ENCODE data around the gene PTH2. TPM values are rescaled to one million over a fixed set of nuclear protein-coding genes. Genes with fewer than 3 reads are reported as not detected.

PTH2 gene
- total and polyA plus RNA-seq, 2 of the 8 experiments (the other 6 are each of a cell fraction or from before 2014, with no cell fraction given) = not detected

DNA sequence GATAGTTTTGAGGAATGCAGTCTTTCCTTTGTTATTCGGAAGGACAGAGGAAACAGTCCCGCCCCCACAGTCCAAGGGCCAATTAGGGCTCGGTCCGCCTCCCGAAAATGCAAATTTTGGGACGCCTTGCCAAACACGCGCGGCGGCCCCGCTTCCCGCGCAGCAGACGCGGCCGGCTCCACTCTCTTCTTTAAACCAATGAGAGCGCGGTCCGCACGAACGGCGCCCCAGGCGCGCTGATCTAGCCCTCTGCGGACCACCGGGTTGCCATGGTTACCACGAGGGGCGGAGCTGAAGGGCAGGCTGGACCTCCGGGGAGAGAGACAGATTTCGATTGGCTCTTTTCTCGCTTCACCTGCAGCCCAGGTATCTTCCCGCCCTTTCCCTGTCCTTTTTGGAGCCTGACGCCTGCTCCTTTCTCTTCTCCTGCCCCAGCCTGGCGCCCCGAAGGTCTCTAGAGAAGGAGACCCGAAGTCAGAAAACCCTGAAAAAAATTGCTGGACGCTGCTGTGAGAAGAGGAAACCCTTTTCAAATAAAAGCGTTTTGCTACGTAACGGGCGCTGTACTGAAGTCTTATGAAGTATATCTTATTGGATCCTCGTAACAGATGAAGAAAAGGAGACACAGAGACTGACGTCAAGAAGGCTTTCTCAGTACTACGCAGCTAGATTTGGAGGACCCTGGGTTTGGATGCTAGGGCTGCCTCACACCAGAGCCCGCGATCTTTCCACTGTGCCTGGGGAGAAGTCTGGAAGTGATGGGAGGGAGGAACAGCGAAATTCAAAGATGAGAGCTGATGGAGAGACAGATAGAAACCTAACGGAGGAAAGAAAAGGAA lies 2.0 kb downstream of the PTH2 start:
- peak overlapping the region in 1 of 4 experiments; percentile 9; a peak in 1 of 8 replicates for H3K4me3 ChIP-seq (ENCODE audit: extremely low read depth in 1 of 4, insufficient read depth in 2 of 4, low read depth in 3 of 4, low read length in 4 of 4)
- CTCF ChIA-PET (ENCODE audit: partially characterized antibody) = interaction anchor here (0.5 to 14.7 kb wide), 12 partner anchors 7 to 149 kb away, joined by 3 to 291 read pairs (median 4); partner anchors contain the start of gene PIH1D1
- TF ChIP-seq PHF8 (conservative IDR thresholded peaks at IDR 0.05; ENCODE audit: low read depth, low read length) = no peak
- no peak for TF ChIP-seq KDM4A (IDR thresholded peaks at IDR 0.05; ENCODE audit: low read depth, low read length, severe bottlenecking)
- peak; percentile 25; the same call in 1 of the 2 replicates for TF ChIP-seq CREB1 (IDR thresholded peaks at IDR 0.05)
- TF ChIP-seq, protein P1, sequence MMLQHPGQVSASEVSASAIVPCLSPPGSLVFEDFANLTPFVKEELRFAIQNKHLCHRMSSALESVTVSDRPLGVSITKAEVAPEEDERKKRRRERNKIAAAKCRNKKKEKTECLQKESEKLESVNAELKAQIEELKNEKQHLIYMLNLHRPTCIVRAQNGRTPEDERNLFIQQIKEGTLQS (IDR thresholded peaks at IDR 0.05; ENCODE audit: insufficient read depth, low read depth, low read length) = no peak
- no peak for TF ChIP-seq FOSL1 (IDR thresholded peaks at IDR 0.05; ENCODE audit: insufficient read depth, low read depth, low read length)
- no peak for TF ChIP-seq CTBP2 (IDR thresholded peaks at IDR 0.05; ENCODE audit: borderline replicate concordance, insufficient read depth, insufficient read length, low read length)
- no peak for TF ChIP-seq GABPA (IDR thresholded peaks at IDR 0.05; ENCODE audit: borderline replicate concordance, insufficient read depth, low read length)
- TF ChIP-seq CHD1 (IDR thresholded peaks at IDR 0.05; ENCODE audit: low read depth, low read length) = no peak
- no peak for TF ChIP-seq SP2 (IDR thresholded peaks at IDR 0.05; ENCODE audit: low read length)
- 0 out of 2 replicates have a peak, but pooled peaks have one; percentile 17 for TF ChIP-seq CHD2 (IDR thresholded peaks at IDR 0.05; ENCODE audit: low read length)
- TF ChIP-seq, protein P2, sequence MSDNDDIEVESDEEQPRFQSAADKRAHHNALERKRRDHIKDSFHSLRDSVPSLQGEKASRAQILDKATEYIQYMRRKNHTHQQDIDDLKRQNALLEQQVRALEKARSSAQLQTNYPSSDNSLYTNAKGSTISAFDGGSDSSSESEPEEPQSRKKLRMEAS (IDR thresholded peaks at IDR 0.05) = peak; percentile 92

More for the DNA sequence above, 2.0 kb downstream of the PTH2 start:
- DNase-seq (ENCODE audit: low read depth in 1 of 2, low spot score in 2 of 2) (peak; percentile 79 to 99), FAIRE-seq (peak; percentile 93)
- H2AK5ac ChIP-seq (ENCODE audit: low read depth, low read length) = no peak overlapping the region
- H2BK12ac ChIP-seq (ENCODE audit: low read depth, low read length) = no peak overlapping the region
- no peak overlapping the region for H3K56ac ChIP-seq (replicated peaks; ENCODE audit: insufficient read length, low read depth, low read length)
- no peak overlapping the region for H4K91ac ChIP-seq (replicated peaks; ENCODE audit: insufficient read length, low read length)
- no peak overlapping the region for H2BK20ac ChIP-seq (ENCODE audit: low read length)
- no peak overlapping the region for H3K27ac ChIP-seq (ENCODE audit: low read depth, low read length)
- H2BK5ac ChIP-seq (ENCODE audit: low read depth, low read length) = no peak overlapping the region
- H4K8ac ChIP-seq (ENCODE audit: extremely low read depth, insufficient read depth, low read length) = no peak overlapping the region
- H3K23ac ChIP-seq (ENCODE audit: insufficient read length) = no peak overlapping the region
- no peak overlapping the region for H2BK15ac ChIP-seq (ENCODE audit: low read length)
- H3K36me3 ChIP-seq (ENCODE audit: control insufficient read depth in 2 of 4, insufficient read depth in 4 of 4, low read length in 3 of 4) = no peaks in the 10 kb centered on the region
- no peaks in the 10 kb centered on the region for H4K20me1 ChIP-seq (replicated peaks in 1 of 2; ENCODE audit: control insufficient read depth in 1 of 2, insufficient read depth in 2 of 2, low read length in 2 of 2)
- H2AFZ ChIP-seq (ENCODE audit: low read length) = no peak overlapping the region
- peaks cover 7 to 28% (median 17%) of the 10 kb centered on the region in 4 experiments for H3K4me1 ChIP-seq (replicated peaks in 1 of 4; ENCODE audit: control insufficient read depth in 3 of 4, insufficient read depth in 4 of 4, low read length in 3 of 4)
- H3K4me2 ChIP-seq (ENCODE audit: insufficient read depth in 1 of 2, low read depth in 2 of 2, low read length in 2 of 2) = peak overlapping the region; percentile 19 to 40; a peak in 3 of 4 replicates
- H3K14ac ChIP-seq (ENCODE audit: insufficient read length) = no peak overlapping the region
- H3K4ac ChIP-seq (replicated peaks; ENCODE audit: insufficient read length, low read depth, low read length) = no peak overlapping the region
- no peak overlapping the region for H3K9ac ChIP-seq (replicated peaks in 1 of 4; ENCODE audit: extremely low read depth in 1 of 4, low read depth in 3 of 4, low read length in 3 of 4)
- H3K79me1 ChIP-seq (ENCODE audit: low read depth, low read length) = no peaks in the 10 kb centered on the region
- no peak overlapping the region for H2BK120ac ChIP-seq (replicated peaks; ENCODE audit: low read depth, low read length)
- H3K79me2 ChIP-seq (ENCODE audit: control insufficient read depth in 1 of 2, insufficient read depth in 2 of 2, low read length in 2 of 2) = no peaks in the 10 kb centered on the region
- 26% methylated on average over 34 of the region's 48 CpGs; no CpG with 5 or more reads in 1 of the 2 experiments for WGBS, 2 experiments (ENCODE audit: extremely low coverage in 1 of 2, insufficient coverage in 1 of 2, insufficient read length in 1 of 2, insufficient replicate concordance in 2 of 2, low coverage in 1 of 2, low lambda C conversion rate in 2 of 2, missing lambda C conversion rate in 1 of 2)
- H3K23me2 ChIP-seq (ENCODE audit: low read depth, low read length) = peaks cover 10% of the 10 kb centered on the region; the same call in 1 of the 2 replicates
- no peak overlapping the region for H4K5ac ChIP-seq (ENCODE audit: insufficient read length, low read depth, low read length)
- H3K9me3 ChIP-seq (ENCODE audit: insufficient read depth in 2 of 2, low read depth in 1 of 2, low read length in 1 of 2) = no peaks in the 10 kb centered on the region
- peaks cover 23 to 51% (median 46%) of the 10 kb centered on the region in 4 experiments for H3K27me3 ChIP-seq (replicated peaks in 1 of 4; ENCODE audit: control insufficient read depth in 3 of 4, extremely low read depth in 1 of 4, insufficient read depth in 3 of 4, low read length in 3 of 4)
- no peak overlapping the region for H3K18ac ChIP-seq (ENCODE audit: extremely low read depth, low read length)
- POLR2A ChIA-PET (ENCODE audit: partially characterized antibody) = interaction anchor here (0.6 to 2.1 kb wide), 9 partner anchors 8 to 61 kb away, joined by 3 to 8 read pairs (median 4); partner anchors contain the start of genes PIH1D1 and TEAD2
